H1 (cell line): ENCODE data around the gene GPC3. TPM values are rescaled to one million over a fixed set of nuclear protein-coding genes. Genes with fewer than 3 reads are reported as not detected.

ENCODE experiments used
- CTCF ChIA-PET: fragments of 300-600 bp; sonication (Branson Sonifier 250); formaldehyde crosslinking; loops from one replicate; lab custom pipeline; 2021; ENCODE audit not compliant: partially characterized antibody; lab: Charles Lee
- POLR2A ChIA-PET: fragments of 300-600 bp; sonication (Branson Sonifier 250); formaldehyde crosslinking; loops from one replicate; lab custom pipeline; 2021; ENCODE audit warnings: inconsistent platforms; ENCODE audit not compliant: partially characterized antibody; lab: Charles Lee
- DNase-seq, 2 experiments: peaks; one replicate each; pipeline versions ENCODE4 v3.0.0 to v3.0.0-alpha.2; 2010 to 2022; ENCODE audit warnings: low spot score in 2 of 2, low read depth in 1 of 2, mixed read lengths in 1 of 2
- FAIRE-seq: peaks from 2 replicates; lab custom pipeline; 2011; peaks lifted over from hg19 to GRCh38; lab: Jason Lieb, UNC
- H2AFZ ChIP-seq: 2 replicates; pipeline ENCODE4 v1.8.1; 2012; ENCODE audit warnings: low read length, inconsistent platforms
- H2AK5ac ChIP-seq: 2 replicates; pipeline ENCODE4 v1.6.1; 2013; ENCODE audit warnings: low read depth, low read length
- H2BK120ac ChIP-seq: replicated peaks from 2 replicates; pipeline ENCODE3; 2013; ENCODE audit warnings: low read depth, low read length, inconsistent platforms
- H2BK12ac ChIP-seq: 2 replicates; pipeline ENCODE4 v1.6.1; 2013; ENCODE audit warnings: low read depth, low read length
- H2BK15ac ChIP-seq: 2 replicates; pipeline ENCODE4 v1.6.1; 2013; ENCODE audit warnings: low read length
- H2BK20ac ChIP-seq: 2 replicates; pipeline ENCODE4 v1.6.1; 2013; ENCODE audit warnings: low read length
- H2BK5ac ChIP-seq: 2 replicates; pipeline ENCODE4 v1.6.1; 2013; ENCODE audit warnings: low read depth, low read length
- H3K14ac ChIP-seq: 2 replicates; pipeline ENCODE4 v1.6.1; 2013; ENCODE audit warnings: inconsistent platforms; ENCODE audit not compliant: insufficient read length
- H3K18ac ChIP-seq: 2 replicates; pipeline ENCODE4 v1.6.1; 2013; ENCODE audit warnings: low read length; ENCODE audit errors: extremely low read depth
- H3K23ac ChIP-seq: 2 replicates; pipeline ENCODE4 v1.6.1; 2013; ENCODE audit warnings: inconsistent platforms; ENCODE audit not compliant: insufficient read length
- H3K23me2 ChIP-seq: 2 replicates; pipeline ENCODE4 v1.6.1; 2013; ENCODE audit warnings: low read depth, low read length
- H3K27ac ChIP-seq: 2 replicates; pipeline ENCODE4 v1.6.1; 2011; ENCODE audit warnings: low read depth, low read length, inconsistent platforms
- H3K27me3 ChIP-seq, 4 experiments: replicated peaks in 1 of 4; 1 replicate in 1 of 4; 2 replicates in 3 of 4; pipeline versions ENCODE4 v1.6.1 to v1.8.1; 2011 to 2013; ENCODE audit warnings: low read length in 3 of 4, mild to moderate bottlenecking in 3 of 4, inconsistent platforms in 2 of 4, mixed read lengths in 2 of 4, moderate library complexity in 1 of 4; ENCODE audit not compliant: control insufficient read depth in 3 of 4, insufficient read depth in 3 of 4; ENCODE audit errors: extremely low read depth in 1 of 4
- H3K36me3 ChIP-seq, 4 experiments: 2 replicates each; pipeline versions ENCODE4 v1.6.1 to v1.8.1; 2011 to 2013; ENCODE audit warnings: mild to moderate bottlenecking in 4 of 4, low read length in 3 of 4, moderate library complexity in 2 of 4, control low read depth in 1 of 4, inconsistent platforms in 1 of 4; ENCODE audit not compliant: insufficient read depth in 4 of 4, control insufficient read depth in 2 of 4
- H3K4ac ChIP-seq: replicated peaks from 2 replicates; pipeline ENCODE3; 2013; ENCODE audit warnings: low read length, low read depth, mixed read lengths, inconsistent platforms; ENCODE audit not compliant: insufficient read length
- H3K4me1 ChIP-seq, 4 experiments: replicated peaks in 1 of 4; 1 replicate in 1 of 4; 2 replicates in 3 of 4; pipeline versions ENCODE4 v1.6.1 to v1.8.1; 2011 to 2013; ENCODE audit warnings: low read length in 3 of 4, inconsistent platforms in 2 of 4, mixed read lengths in 1 of 4; ENCODE audit not compliant: insufficient read depth in 4 of 4, control insufficient read depth in 3 of 4
- H3K4me2 ChIP-seq, 2 experiments: 2 replicates each; pipeline versions ENCODE4 v1.6.1 to v1.8.1; 2011 to 2013; ENCODE audit warnings: low read depth in 2 of 2, low read length in 2 of 2, control low read depth in 1 of 2, inconsistent platforms in 1 of 2, mild to moderate bottlenecking in 1 of 2; ENCODE audit not compliant: insufficient read depth in 1 of 2
- H3K4me3 ChIP-seq, 4 experiments: fragments of 200-600, 300-600 bp in 1 of 4; sonication (generic), shearing (Covaris generic), sonication (Bioruptor Twin) in 1 of 4; 2 replicates each; pipeline versions ENCODE4 v1.5.1 to v1.8.1; 2011 to 2016; ENCODE audit warnings: low read length in 4 of 4, low read depth in 3 of 4, control low read depth in 2 of 4, inconsistent platforms in 2 of 4, mild to moderate bottlenecking in 2 of 4, mixed read lengths in 1 of 4, moderate library complexity in 1 of 4; ENCODE audit not compliant: insufficient read depth in 2 of 4; ENCODE audit errors: extremely low read depth in 1 of 4
- H3K56ac ChIP-seq: replicated peaks from 2 replicates; pipeline ENCODE3; 2013; ENCODE audit warnings: low read depth, mild to moderate bottlenecking, mixed read lengths, low read length, inconsistent platforms; ENCODE audit not compliant: insufficient read length
- H3K79me1 ChIP-seq: 2 replicates; pipeline ENCODE4 v1.6.1; 2013; ENCODE audit warnings: low read depth, low read length, control low read depth
- H3K79me2 ChIP-seq, 2 experiments: 2 replicates each; pipeline versions ENCODE4 v1.6.1 to v1.8.1; 2012 to 2013; ENCODE audit warnings: low read length in 2 of 2, mild to moderate bottlenecking in 2 of 2, inconsistent platforms in 1 of 2; ENCODE audit not compliant: insufficient read depth in 2 of 2, control insufficient read depth in 1 of 2
- H3K9ac ChIP-seq, 4 experiments: replicated peaks in 1 of 4; 1 replicate in 1 of 4; 2 replicates in 3 of 4; pipeline versions ENCODE4 v1.6.1 to v1.8.1; 2011 to 2013; ENCODE audit warnings: low read depth in 3 of 4, low read length in 3 of 4, control low read depth in 2 of 4, mild to moderate bottlenecking in 2 of 4, moderate library complexity in 2 of 4, inconsistent platforms in 1 of 4; ENCODE audit errors: extremely low read depth in 1 of 4
- H3K9me3 ChIP-seq, 2 experiments: 2 replicates each; pipeline versions ENCODE4 v1.6.1 to v1.8.1; 2012 to 2013; ENCODE audit warnings: mild to moderate bottlenecking in 2 of 2, moderate library complexity in 2 of 2, control low read depth in 1 of 2, inconsistent platforms in 1 of 2, low read depth in 1 of 2, low read length in 1 of 2, mixed read lengths in 1 of 2; ENCODE audit not compliant: insufficient read depth in 2 of 2
- H4K20me1 ChIP-seq, 2 experiments: replicated peaks in 1 of 2; 2 replicates each; pipeline versions ENCODE3 to v1.8.1; 2011 to 2013; ENCODE audit warnings: inconsistent platforms in 2 of 2, low read length in 2 of 2, mild to moderate bottlenecking in 1 of 2; ENCODE audit not compliant: insufficient read depth in 2 of 2, control insufficient read depth in 1 of 2
- H4K5ac ChIP-seq: 2 replicates; pipeline ENCODE4 v1.6.1; 2013; ENCODE audit warnings: low read length, low read depth, mixed read lengths, inconsistent platforms; ENCODE audit not compliant: insufficient read length
- H4K8ac ChIP-seq: 2 replicates; pipeline ENCODE4 v1.8.0; 2013; ENCODE audit warnings: mild to moderate bottlenecking, moderate library complexity, low read length, inconsistent platforms; ENCODE audit not compliant: insufficient read depth; ENCODE audit errors: extremely low read depth
- H4K91ac ChIP-seq: replicated peaks from 2 replicates; pipeline ENCODE3; 2013; ENCODE audit warnings: low read length, mixed read lengths, inconsistent platforms; ENCODE audit not compliant: insufficient read length
- ASH2L ChIP-seq: fragments of 200-600, 300-600 bp; sonication (generic); IDR thresholded peaks from one replicate; pipeline ENCODE4 v1.7.1; 2017; ENCODE audit warnings: low read length
- BRCA1 ChIP-seq: IDR thresholded peaks from 2 replicates; pipeline ENCODE4 v1.6.1; 2012; ENCODE audit warnings: low read depth, low read length, improper control_type of control experiment
- KDM5A ChIP-seq: fragments of 200-600 bp; IDR thresholded peaks from 2 replicates; pipeline ENCODE4 v1.7.1; 2012; ENCODE audit warnings: mild to moderate bottlenecking, low read length, inconsistent platforms, mixed read lengths
- SRF ChIP-seq: IDR thresholded peaks from 2 replicates; pipeline ENCODE4 v1.6.1; 2011; ENCODE audit warnings: mild to moderate bottlenecking, low read depth, low read length, moderate library complexity
- TCF12 ChIP-seq: IDR thresholded peaks from 2 replicates; pipeline ENCODE4 v1.6.1; 2011; ENCODE audit warnings: low read depth, mild to moderate bottlenecking, low read length
- WGBS, 2 experiments: shearing (Covaris generic) in 1 of 2; methylation state at CpG; one replicate each; pipeline versions ENCODE4 v1.1.6 to v1.1.7; 2013 to 2015; ENCODE audit warnings: low lambda C conversion rate in 2 of 2, mixed read lengths in 2 of 2, inconsistent platforms in 1 of 2, low coverage in 1 of 2, missing lambda C conversion rate in 1 of 2; ENCODE audit not compliant: insufficient replicate concordance in 2 of 2, insufficient coverage in 1 of 2, insufficient read length in 1 of 2; ENCODE audit errors: extremely low coverage in 1 of 2, missing lambda C conversion rate in 1 of 2; 5-methylcytosine and 5-hydroxymethylcytosine counted together
- polyA plus RNA-seq, 7 experiments: library from polyadenylated mRNA; depleted of rRNA in 3 of 7; stranded (reverse) in 5 of 7; unstranded in 2 of 7; fragments of >200 nt in 5 of 7; fragments of 200-250 nt in 2 of 7; gene quantifications; 1 replicate in 5 of 7; 2 replicates in 1 of 7; 4 replicates in 1 of 7; pipeline versions ENCODE4 v1.2.1 to v1.2.3, GENCODE V29; 2011 to 2013; ENCODE audit warnings: missing spikeins in 2 of 7, mixed read lengths in 2 of 7
- total RNA-seq: library from RNA; stranded (reverse); fragmentation: NEBNext Ultra II Directional; extraction: Animal tissue kit (Norgen Biotek cat#: 25700); gene quantifications from 2 replicates; pipeline ENCODE4 v1.2.1, GENCODE V29; 2021

GPC3 gene
- total and polyA plus RNA-seq, 2 of the 8 experiments (the other 6 are each of a cell fraction or from before 2014, with no cell fraction given): 64.8 to 71.9 TPM

DNA sequence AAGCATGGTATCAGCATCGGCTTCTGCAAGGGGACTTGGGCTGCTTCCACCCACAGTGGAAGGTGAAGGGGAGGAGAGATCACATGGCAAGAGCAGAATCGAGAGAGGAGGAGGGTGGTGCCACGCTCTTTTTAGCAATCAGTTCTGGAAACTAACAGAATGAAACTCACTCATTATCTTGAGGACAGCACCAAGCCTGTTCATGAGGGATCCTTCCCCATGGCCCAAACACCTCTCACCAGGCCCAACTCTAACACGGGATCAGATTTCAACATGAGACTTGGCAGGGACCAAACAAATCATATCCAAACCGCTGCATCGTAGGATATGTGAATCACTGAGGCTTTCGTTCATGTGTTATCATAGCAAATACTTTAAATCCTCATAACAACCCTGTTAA lies 125.5 kb downstream of the GPC3 start:
- Histone ChIP-seq H3K79me1 (no peaks in the 10 kb centered on the region), H3K4me1 (peaks cover 0 to 2% (median 0%) of the 10 kb centered on the region in 4 experiments; a peak in 2 of 7 replicates), H4K8ac (no peak overlapping the region), H3K23ac (no peak overlapping the region), H3K4ac (no peak overlapping the region), H3K27me3 (no peaks in the 10 kb centered on the region), H2BK5ac (no peak overlapping the region), H2AFZ (no peak overlapping the region), H3K18ac (no peak overlapping the region), H3K14ac (no peak overlapping the region), H3K9ac (no peak overlapping the region), H2BK20ac (no peak overlapping the region), H2BK12ac (0 out of 2 replicates have a peak overlapping the region, but pooled peaks have one; percentile 9), H4K20me1 (no peaks in the 10 kb centered on the region), H2AK5ac (no peak overlapping the region), H3K56ac (no peak overlapping the region), H2BK120ac (no peak overlapping the region), H3K79me2 (no peaks in the 10 kb centered on the region), H4K5ac (no peak overlapping the region), H3K36me3 (no peaks in the 10 kb centered on the region; a peak in 1 of 8 replicates), H4K91ac (no peak overlapping the region), H3K27ac (no peak overlapping the region), H3K4me2 (no peak overlapping the region), H3K23me2 (no peaks in the 10 kb centered on the region), H3K9me3 (no peaks in the 10 kb centered on the region), H3K4me3 (no peak overlapping the region), H2BK15ac (no peak overlapping the region)
- ChIA-PET CTCF (no interaction called here), POLR2A (no interaction called here)
- FAIRE-seq (no peak), DNase-seq (no peak)
- no peak for TF ChIP-seq BRCA1
- no peak for TF ChIP-seq TCF12
- TF ChIP-seq SRF: no peak
- no peak for TF ChIP-seq KDM5A
- no peak for TF ChIP-seq ASH2L
- 82% methylated on average over 5 of the region's 7 CpGs; no CpG with 5 or more reads in 1 of the 2 experiments for WGBS, 2 experiments
